ENCODE data around the gene PIAS4. TPM values are rescaled to one million over a fixed set of nuclear protein-coding genes. Genes with fewer than 3 reads are reported as not detected.

Gene PIAS4
- total and polyA plus RNA-seq, 10 of the 15 experiments (the other 5 are each of a cell fraction or from before 2014, with no cell fraction given), result 0.13 to 25.1 (median 11.3) TPM

DNA sequence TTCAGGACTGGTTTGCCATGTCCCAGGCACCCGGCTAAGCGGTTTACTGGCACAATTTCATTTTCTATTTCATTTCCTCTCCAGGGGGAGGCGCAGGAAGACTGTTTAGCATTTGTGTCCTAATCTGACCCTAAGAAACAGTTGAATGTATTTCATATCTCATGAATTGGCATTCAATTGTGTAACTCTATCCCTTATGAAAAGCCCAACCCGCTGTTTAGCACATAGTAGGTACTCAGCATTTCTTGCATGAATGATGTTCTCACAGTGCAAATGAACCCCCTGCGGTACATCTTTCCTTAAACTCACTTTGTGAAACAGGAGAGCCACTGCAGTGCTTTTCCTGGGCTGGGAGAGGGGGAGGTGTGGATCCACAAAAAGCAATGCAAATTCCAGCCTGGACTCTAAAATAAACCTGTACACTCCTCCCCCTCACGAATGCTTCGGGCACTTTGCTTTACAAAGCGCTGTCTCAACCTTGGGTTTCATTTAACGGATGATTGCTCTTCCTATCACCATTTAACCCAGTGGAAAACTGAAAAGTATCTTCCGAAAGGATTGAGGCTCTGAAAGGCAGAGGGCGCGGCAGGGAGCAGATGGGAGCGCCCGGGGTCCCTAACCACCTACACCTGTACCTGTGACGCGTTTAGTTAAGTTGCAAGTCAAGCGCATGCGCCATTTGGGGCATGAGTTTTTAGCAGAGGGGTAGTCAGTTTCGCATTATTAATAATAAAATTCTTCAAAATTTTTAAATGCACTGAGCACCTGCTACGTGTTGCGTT lies 21.1 kb upstream of the PIAS4 start (continued):
- 0 out of 2 replicates have a peak, but pooled peaks have one; percentile 41 for TF ChIP-seq RB1 (IDR thresholded peaks at IDR 0.05; ENCODE audit: borderline replicate concordance)
- TF ChIP-seq ZNF274 (IDR thresholded peaks at IDR 0.05; ENCODE audit: insufficient read depth, insufficient read length), result no peak
- TF ChIP-seq, protein P1, sequence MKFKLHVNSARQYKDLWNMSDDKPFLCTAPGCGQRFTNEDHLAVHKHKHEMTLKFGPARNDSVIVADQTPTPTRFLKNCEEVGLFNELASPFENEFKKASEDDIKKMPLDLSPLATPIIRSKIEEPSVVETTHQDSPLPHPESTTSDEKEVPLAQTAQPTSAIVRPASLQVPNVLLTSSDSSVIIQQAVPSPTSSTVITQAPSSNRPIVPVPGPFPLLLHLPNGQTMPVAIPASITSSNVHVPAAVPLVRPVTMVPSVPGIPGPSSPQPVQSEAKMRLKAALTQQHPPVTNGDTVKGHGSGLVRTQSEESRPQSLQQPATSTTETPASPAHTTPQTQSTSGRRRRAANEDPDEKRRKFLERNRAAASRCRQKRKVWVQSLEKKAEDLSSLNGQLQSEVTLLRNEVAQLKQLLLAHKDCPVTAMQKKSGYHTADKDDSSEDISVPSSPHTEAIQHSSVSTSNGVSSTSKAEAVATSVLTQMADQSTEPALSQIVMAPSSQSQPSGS (IDR thresholded peaks at IDR 0.05; ENCODE audit: low read length), result no peak
- TF ChIP-seq SUPT20H (IDR thresholded peaks at IDR 0.05; ENCODE audit: borderline replicate concordance, control insufficient read depth, low read depth, low read length), result no peak
- TF ChIP-seq, protein P2, sequence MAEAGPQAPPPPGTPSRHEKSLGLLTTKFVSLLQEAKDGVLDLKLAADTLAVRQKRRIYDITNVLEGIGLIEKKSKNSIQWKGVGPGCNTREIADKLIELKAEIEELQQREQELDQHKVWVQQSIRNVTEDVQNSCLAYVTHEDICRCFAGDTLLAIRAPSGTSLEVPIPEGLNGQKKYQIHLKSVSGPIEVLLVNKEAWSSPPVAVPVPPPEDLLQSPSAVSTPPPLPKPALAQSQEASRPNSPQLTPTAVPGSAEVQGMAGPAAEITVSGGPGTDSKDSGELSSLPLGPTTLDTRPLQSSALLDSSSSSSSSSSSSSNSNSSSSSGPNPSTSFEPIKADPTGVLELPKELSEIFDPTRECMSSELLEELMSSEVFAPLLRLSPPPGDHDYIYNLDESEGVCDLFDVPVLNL (IDR thresholded peaks at IDR 0.05; ENCODE audit: low read depth, low read length), result no peak
- TF ChIP-seq SP1 (IDR thresholded peaks at IDR 0.05; ENCODE audit: low read depth, low read length), result no peak
- TF ChIP-seq BRCA1 (IDR thresholded peaks at IDR 0.05; ENCODE audit: low read depth, low read length), result no peak
- TF ChIP-seq CEBPZ (IDR thresholded peaks at IDR 0.05; ENCODE audit: low read depth, low read length), result no peak
- 0 out of 2 replicates have a peak, but pooled peaks have one; percentile 28 for TF ChIP-seq ZNF384 (IDR thresholded peaks at IDR 0.05; ENCODE audit: borderline replicate concordance, low read depth, low read length)
- peak; percentile 67 for TF ChIP-seq IKZF1 (conservative IDR thresholded peaks at IDR 0.05)
- no peak for TF ChIP-seq BCL11A (IDR thresholded peaks at IDR 0.05; ENCODE audit: low read depth, low read length)
- no peak for TF ChIP-seq STAT3 (IDR thresholded peaks at IDR 0.05; ENCODE audit: low read depth, low read length)
- no peak for TF ChIP-seq SUZ12 (IDR thresholded peaks at IDR 0.05; ENCODE audit: unreplicated experiment)
- no peak for TF ChIP-seq CHD2 (IDR thresholded peaks at IDR 0.05; ENCODE audit: borderline replicate concordance, low read depth, low read length)
- TF ChIP-seq NFYA (IDR thresholded peaks at IDR 0.05; ENCODE audit: borderline replicate concordance, low read depth, low read length), result no peak
- TF ChIP-seq ZNF207 (IDR thresholded peaks at IDR 0.05; ENCODE audit: borderline replicate concordance), result no peak
- TF ChIP-seq WRNIP1 (IDR thresholded peaks at IDR 0.05; ENCODE audit: borderline replicate concordance, low read depth, low read length), result no peak
- TF ChIP-seq HDAC2 (IDR thresholded peaks at IDR 0.05), result no peak
- no peak for TF ChIP-seq NFIC (IDR thresholded peaks at IDR 0.05; ENCODE audit: low read depth, low read length)
- TF ChIP-seq DPF2 (IDR thresholded peaks at IDR 0.05), result peak; percentile 91
- TF ChIP-seq MEF2A (IDR thresholded peaks at IDR 0.05; ENCODE audit: insufficient read depth, low read depth, low read length), result no peak
- no peak for TF ChIP-seq CREB1 (IDR thresholded peaks at IDR 0.05; ENCODE audit: low read depth)
- TF ChIP-seq MYC (IDR thresholded peaks at IDR 0.05; ENCODE audit: insufficient read depth, insufficient read length, insufficient replicate concordance, low read length, severe bottlenecking), result no peak
- TF ChIP-seq SREBF1 (IDR thresholded peaks at IDR 0.05; ENCODE audit: low read length), result no peak
